ENCODE data around the gene SLC25A38.

DNA sequence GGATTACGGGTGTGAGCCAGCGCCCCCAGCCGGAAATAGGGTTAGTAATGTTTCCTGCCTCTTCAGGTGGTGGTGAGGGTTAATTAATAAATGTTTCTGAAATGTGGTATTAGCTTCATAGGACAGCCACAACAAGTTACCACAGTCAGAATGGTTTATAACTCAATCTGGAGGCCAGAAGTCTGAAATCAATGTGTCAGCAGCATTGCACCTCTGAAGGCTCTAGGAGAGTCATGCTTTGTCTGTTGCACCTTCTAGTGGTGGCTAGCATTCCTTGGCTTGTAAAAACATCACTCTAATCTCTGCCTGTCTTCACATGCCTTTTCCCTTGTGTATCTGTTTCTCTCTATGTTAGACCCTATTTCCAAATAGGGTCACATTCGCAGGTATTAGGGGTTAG lies 15.5 kb downstream of the SLC25A38 start:
- TF ChIP-seq, protein P1, sequence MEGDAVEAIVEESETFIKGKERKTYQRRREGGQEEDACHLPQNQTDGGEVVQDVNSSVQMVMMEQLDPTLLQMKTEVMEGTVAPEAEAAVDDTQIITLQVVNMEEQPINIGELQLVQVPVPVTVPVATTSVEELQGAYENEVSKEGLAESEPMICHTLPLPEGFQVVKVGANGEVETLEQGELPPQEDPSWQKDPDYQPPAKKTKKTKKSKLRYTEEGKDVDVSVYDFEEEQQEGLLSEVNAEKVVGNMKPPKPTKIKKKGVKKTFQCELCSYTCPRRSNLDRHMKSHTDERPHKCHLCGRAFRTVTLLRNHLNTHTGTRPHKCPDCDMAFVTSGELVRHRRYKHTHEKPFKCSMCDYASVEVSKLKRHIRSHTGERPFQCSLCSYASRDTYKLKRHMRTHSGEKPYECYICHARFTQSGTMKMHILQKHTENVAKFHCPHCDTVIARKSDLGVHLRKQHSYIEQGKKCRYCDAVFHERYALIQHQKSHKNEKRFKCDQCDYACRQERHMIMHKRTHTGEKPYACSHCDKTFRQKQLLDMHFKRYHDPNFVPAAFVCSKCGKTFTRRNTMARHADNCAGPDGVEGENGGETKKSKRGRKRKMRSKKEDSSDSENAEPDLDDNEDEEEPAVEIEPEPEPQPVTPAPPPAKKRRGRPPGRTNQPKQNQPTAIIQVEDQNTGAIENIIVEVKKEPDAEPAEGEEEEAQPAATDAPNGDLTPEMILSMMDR (IDR thresholded peaks at IDR 0.05; ENCODE audit: low read depth, low read length): no peak
- no peak for TF ChIP-seq EZH2phosphoT487 (IDR thresholded peaks at IDR 0.05; ENCODE audit: low read depth)

Data from OCI-LY3 (cell line).